SK-N-SH treated with all-trans-retinoic acid at 6 μM for 48 hours (cell line): ENCODE results near the gene ANKS3.

ENCODE experiments used
- ARNTL ChIP-seq: fragments of 450-650 bp; formaldehyde crosslinking; IDR thresholded peaks from 2 replicates; pipeline ENCODE4 v1.5.0; 2020; ENCODE audit warnings: low read depth, mild to moderate bottlenecking, moderate library complexity, borderline replicate concordance
- CREB5 ChIP-seq: fragments of 250-450 bp; sonication (Bioruptor Pico); IDR thresholded peaks from 2 replicates; pipeline ENCODE4 v1.5.1; 2020; ENCODE audit warnings: low read depth, mild to moderate bottlenecking, moderate library complexity
- CSDC2 ChIP-seq: fragments of 250-450 bp; sonication (Bioruptor Pico); IDR thresholded peaks from 2 replicates; pipeline ENCODE4 v1.5.0; 2020; ENCODE audit warnings: mild to moderate bottlenecking, moderate library complexity
- ESRRG ChIP-seq: fragments of 250-450 bp; sonication (Bioruptor Pico); IDR thresholded peaks from 2 replicates; pipeline ENCODE4 v1.6.1; 2021; ENCODE audit warnings: mild to moderate bottlenecking
- ISL1 ChIP-seq: fragments of 250-450 bp; sonication (Bioruptor Pico); IDR thresholded peaks from 2 replicates; pipeline ENCODE4 v2.1.2; 2022; ENCODE audit warnings: mild to moderate bottlenecking, moderate library complexity
- OSR1 ChIP-seq: fragments of 250-450 bp; sonication (Bioruptor Pico); IDR thresholded peaks from 2 replicates; pipeline ENCODE4 v1.8.0; 2022; ENCODE audit warnings: moderate library complexity, mild to moderate bottlenecking, inconsistent platforms
- ZC3H10 ChIP-seq: fragments of 250-450 bp; sonication (Bioruptor Pico); IDR thresholded peaks from 2 replicates; pipeline ENCODE4 v1.5.1; 2021; ENCODE audit warnings: mild to moderate bottlenecking, moderate library complexity
- ZFP3 ChIP-seq: fragments of 250-450 bp; sonication (Bioruptor Pico); IDR thresholded peaks from 2 replicates; pipeline ENCODE4 v1.5.0; 2020; ENCODE audit warnings: mild to moderate bottlenecking, moderate library complexity
- ZFP30 ChIP-seq: fragments of 450-650 bp; formaldehyde crosslinking; IDR thresholded peaks from 2 replicates; pipeline ENCODE4 v1.5.0; 2022; ENCODE audit warnings: mild to moderate bottlenecking, moderate library complexity
- TF ChIP-seq, protein P1 (sequence below): fragments of 250-450 bp; sonication (Bioruptor Pico); IDR thresholded peaks from 2 replicates; pipeline ENCODE4 v1.8.0; 2020; ENCODE audit warnings: mild to moderate bottlenecking, moderate library complexity, borderline replicate concordance
- TF ChIP-seq, protein P2 (sequence below): fragments of 250-450 bp; sonication (Bioruptor Pico); IDR thresholded peaks from 2 replicates; pipeline ENCODE4 v1.8.0; 2021; ENCODE audit warnings: low read depth, mild to moderate bottlenecking, moderate library complexity, borderline replicate concordance

- TF ChIP-seq CREB5 (CRISPR knock-in tag) (no peak), ISL1 (CRISPR knock-in tag) (no peak), OSR1 (CRISPR knock-in tag) (no peak), ZFP30 (no peak), ZFP3 (CRISPR knock-in tag) (no peak), ZC3H10 (no peak), ESRRG (CRISPR knock-in tag) (no peak), ARNTL (no peak), CSDC2 (CRISPR knock-in tag) (no peak)
- TF ChIP-seq, protein P1, sequence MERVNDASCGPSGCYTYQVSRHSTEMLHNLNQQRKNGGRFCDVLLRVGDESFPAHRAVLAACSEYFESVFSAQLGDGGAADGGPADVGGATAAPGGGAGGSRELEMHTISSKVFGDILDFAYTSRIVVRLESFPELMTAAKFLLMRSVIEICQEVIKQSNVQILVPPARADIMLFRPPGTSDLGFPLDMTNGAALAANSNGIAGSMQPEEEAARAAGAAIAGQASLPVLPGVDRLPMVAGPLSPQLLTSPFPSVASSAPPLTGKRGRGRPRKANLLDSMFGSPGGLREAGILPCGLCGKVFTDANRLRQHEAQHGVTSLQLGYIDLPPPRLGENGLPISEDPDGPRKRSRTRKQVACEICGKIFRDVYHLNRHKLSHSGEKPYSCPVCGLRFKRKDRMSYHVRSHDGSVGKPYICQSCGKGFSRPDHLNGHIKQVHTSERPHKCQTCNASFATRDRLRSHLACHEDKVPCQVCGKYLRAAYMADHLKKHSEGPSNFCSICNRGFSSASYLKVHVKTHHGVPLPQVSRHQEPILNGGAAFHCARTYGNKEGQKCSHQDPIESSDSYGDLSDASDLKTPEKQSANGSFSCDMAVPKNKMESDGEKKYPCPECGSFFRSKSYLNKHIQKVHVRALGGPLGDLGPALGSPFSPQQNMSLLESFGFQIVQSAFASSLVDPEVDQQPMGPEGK: no peak
- TF ChIP-seq, protein P2, sequence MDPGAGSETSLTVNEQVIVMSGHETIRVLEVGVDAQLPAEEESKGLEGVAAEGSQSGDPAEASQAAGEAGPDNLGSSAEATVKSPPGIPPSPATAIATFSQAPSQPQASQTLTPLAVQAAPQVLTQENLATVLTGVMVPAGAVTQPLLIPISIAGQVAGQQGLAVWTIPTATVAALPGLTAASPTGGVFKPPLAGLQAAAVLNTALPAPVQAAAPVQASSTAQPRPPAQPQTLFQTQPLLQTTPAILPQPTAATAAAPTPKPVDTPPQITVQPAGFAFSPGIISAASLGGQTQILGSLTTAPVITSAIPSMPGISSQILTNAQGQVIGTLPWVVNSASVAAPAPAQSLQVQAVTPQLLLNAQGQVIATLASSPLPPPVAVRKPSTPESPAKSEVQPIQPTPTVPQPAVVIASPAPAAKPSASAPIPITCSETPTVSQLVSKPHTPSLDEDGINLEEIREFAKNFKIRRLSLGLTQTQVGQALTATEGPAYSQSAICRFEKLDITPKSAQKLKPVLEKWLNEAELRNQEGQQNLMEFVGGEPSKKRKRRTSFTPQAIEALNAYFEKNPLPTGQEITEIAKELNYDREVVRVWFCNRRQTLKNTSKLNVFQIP (CRISPR knock-in tag): no peak
Measured at GRCh38 chr16:4696172-4696904, 37.7 kb downstream of the ANKS3 start.
